HG02981 (cell line): ENCODE measurements around the gene GPBAR1.
"Not testable (repeated sequence)": the region's sequence is repeated elsewhere in the genome, so short reads cannot be mapped to it uniquely, and the experiment has no call there.

ENCODE experiments used
- ATAC-seq: cut with Tn5 transposase; IDR thresholded peaks from one replicate; pipeline ENCODE4 v1.9.1; 2021; ENCODE audit warnings: mild to moderate bottlenecking, moderate library complexity; ENCODE audit not compliant: unreplicated experiment

GPBAR1 gene

GRCh38 chr2:218266316-218266979 lies 5.6 kb downstream of the GPBAR1 start:
- no peak for ATAC-seq

DNA sequence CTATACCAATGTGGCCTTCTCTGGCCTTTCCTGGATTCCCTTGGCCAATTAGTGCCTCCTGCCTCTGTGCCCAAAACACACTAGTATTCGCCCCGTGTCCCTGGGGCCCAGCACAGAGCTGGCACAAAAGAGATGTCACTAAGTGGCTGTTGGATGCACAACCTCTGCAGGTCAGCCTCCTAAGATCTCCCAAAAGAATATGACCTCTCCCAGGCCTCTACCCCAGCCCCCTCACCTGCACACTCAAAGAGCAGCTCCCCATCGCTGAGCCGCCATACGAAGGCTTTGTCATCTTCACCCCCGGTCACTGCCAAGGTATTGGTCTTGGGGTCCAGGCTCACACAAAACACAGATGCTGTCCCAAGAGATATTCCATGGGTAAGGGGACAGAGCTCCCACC lies 6.4 kb downstream of the GPBAR1 start:
- no peak for ATAC-seq

DNA sequence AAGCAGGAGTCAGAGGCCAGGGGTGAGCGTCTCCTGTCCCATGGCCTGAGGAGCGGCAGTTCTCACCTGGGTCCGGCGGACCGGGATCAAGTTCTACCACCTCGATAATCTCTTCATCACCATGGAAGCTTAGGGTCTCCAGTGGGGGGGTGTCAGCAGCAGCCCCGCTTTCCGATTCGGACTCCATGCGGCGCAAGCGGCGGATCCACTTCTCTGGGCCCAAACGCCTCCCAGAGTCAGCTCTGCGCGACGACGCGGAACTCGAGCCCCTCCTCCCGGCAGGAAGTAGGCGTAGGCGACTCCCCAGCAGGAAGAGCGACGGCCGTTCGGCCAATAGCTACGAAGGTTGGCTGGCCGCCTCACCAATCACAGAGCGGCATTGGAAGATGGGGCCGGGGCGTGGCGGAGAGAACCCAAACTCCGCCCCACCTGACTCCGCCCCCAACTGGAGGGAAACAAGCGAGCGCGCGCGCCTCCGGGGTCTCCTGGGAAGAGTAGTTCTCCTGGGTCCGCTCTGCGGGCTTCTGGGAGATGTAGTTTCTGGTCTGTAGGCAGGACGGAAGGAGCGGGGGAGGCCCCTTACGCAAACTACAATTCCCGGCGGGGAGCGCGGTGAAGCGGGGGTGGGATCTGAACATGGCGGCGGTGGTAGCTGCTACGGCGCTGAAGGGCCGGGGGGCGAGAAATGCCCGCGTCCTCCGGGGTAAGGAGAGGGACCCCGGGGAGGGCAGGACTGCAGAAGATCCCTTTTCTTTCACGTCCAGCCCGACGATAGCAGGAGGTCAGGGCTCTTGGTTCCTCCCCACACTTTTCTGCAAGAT lies 9.3 kb downstream of the GPBAR1 start, which contains the start of the genes AAMP and PNKD:
Gene AAMP, minus strand, starts transcription at position 238 of the 821 bp plus-strand sequence. Its CDS starts 51 bp downstream, at position 187.
Gene PNKD, plus strand, starts transcription at position 620 of the 821 bp plus-strand sequence. Its CDS starts 17 bp downstream, at position 637.
- peak; percentile 86 for ATAC-seq

GRCh38 chr2:218270721-218271486 lies 10.1 kb downstream of the GPBAR1 start:
- ATAC-seq, result no peak

DNA sequence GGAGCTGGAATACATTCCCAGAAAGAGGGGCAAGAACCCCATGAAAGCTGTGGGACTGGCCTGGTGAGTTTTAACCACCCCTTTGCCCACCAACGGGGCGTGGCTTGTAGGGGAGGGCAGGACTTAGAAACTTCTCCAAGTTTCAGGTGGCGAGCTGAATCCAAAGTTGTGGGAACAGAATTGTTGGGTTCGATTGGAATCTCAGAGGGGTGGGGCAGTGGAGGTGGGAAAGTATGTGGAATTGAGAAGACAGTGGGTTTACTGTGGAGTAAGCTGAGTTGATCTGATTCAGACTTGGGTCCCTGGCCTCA lies 10.6 kb downstream of the GPBAR1 start:
- ATAC-seq, result no peak

DNA sequence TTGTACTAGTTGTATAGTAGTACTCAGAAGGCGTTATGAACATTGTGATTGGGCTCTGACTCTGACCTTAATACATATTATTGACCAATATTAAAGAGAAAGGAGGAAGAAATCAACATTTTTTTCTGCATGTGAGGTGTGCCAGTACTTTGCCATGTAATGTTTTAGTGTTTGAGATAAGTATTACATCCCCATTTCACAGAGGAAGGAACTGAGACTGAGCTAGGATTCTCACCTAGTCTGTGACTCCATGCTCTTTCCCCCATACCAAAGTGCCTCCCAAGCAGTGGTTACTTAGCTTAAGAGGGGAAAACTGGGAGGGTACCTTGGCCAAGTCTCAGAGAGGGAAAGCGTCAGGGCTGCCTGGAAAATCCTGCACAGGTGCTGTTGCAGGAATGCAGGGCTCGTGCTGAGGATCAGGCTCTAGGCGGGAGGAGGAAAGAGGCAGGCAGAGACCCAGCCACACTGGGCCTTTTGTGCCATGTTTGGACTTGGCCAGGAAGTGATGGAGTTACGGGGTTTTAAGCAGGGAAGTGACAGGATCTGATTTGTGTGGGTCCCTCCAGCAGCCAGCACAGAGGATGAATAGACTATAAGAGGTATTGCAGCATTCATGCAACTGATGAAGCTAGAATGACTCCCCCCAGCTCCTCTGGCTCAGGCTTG lies 11.2 kb downstream of the GPBAR1 start:
- ATAC-seq, result no peak

- ATAC-seq, result no peak
Observed at GRCh38 chr2:218272531-218273212, 11.9 kb downstream of the GPBAR1 start.

DNA sequence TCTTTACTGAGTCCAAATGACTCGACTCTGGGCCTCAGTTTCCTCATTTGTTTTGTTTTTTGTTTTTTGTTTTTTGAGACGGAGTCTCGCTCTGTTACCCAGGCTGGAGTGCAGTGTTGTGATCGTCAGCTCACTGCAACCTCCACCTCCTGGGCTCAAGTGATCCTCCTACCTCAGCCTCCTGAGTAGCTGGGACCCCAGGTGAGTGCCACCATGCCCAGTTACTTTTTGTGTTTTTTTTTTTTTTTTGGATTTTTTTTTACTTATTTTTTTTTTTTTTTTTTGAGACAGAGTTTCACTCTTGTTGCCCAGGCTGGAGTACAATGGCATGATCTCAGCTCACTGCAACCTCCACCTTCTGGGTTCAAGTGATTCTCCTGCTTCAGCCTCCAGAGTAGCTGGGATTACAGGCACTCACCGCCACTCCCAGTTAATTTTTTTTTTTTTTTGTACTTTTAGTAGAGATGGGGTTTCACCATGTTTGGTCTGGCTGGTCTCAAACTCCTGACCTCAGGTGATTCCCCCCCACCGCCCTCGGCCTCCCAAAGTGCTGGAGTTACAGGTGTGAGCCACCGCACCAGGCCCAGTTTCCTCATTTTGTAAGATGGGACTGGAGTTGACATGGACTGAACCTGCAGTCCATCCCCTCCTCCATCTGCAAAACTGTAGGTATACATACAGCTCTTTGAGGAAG lies 12.5 kb downstream of the GPBAR1 start:
- not testable (repeated sequence) for ATAC-seq

DNA sequence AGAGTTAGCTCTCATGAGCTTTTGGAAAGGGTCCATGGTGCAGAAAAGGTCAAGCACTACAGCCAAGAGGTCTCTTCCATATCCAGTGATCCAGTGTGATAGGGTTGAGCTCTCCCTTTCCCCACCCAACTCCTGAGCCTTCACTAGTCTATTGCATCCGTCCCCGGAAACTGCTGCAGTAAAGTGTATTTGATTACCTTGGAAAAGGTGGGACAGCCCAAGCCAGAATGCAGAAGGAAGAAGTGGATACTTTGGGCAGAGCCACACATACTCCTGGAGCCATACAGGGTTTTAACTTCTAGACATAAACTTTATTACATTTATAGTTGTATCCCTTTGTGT lies 13.1 kb downstream of the GPBAR1 start:
- no peak for ATAC-seq

- ATAC-seq, result no peak
Observed at GRCh38 chr2:218274586-218274985, 13.8 kb downstream of the GPBAR1 start.

DNA sequence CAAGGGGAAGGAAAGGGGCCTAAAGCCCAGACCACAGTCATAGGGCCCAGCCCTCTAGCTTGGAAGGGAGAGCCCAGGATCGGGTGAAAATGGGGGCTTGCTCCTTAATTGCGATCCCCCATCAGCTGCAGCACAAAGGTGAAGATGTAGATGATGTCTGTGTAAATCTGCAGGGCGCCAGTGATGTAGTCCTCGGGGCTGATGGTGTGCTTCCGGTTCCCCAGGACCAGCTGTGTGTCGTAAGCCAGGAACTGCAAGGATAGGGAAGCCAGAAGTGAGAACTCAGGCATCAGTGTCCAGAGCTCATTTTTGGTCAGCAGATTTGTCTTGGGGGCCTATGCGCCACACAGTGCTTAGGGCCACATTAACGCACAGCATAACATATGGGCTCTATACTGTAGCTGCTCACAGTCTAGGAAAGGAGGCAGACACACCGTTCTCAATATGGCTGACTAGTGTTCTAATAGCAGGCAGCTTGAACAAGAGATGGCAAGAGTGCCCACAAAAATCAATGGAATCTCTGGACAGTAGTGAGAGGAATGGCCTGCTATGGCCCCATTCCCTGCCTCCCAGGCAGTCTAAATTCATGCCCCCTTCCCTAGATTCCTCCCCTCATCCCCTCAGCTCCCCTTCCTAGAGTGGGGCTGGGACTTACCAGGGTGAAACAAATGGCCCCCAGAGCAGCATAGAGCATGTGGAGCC lies 14.7 kb downstream of the GPBAR1 start:
- no peak for ATAC-seq

DNA sequence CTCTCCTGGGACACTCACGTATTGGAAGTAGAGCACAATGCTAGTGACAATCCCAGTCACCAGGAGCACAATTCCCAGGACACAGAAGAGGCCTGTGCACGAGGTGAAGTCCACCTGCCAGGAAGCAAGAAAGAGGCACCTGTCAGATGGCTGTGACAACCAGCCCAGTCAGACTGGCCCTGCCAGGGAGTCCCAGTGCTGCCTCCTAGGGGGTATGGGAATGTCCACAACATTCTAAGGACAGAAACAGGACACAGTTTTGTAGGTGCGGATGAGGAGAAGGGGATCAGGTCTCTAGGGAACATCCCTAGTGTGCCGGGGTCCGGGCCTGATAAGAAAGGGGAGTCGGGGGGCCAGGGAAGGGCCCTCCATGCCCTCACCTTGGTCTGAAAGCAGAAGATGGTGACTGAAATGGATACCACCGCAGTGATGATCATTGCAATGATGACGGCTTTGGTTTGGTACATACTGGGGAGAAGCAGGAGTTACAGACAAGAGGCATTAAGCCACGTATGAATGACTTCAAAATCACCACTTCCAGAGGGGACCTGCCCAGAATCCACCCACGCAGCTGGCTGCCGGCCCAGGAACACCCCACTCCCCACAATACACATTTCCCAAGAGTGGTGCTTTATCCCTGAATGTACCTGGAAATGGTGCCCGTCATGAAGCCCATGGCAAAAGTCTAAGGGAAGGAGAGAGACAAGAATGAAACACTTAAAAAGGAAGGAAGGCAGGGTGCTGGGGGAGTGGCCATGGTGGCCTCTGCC lies 16.4 kb downstream of the GPBAR1 start:
- no peak for ATAC-seq

GRCh38 chr2:218277921-218278320 lies 17.1 kb downstream of the GPBAR1 start:
- no peak for ATAC-seq

DNA sequence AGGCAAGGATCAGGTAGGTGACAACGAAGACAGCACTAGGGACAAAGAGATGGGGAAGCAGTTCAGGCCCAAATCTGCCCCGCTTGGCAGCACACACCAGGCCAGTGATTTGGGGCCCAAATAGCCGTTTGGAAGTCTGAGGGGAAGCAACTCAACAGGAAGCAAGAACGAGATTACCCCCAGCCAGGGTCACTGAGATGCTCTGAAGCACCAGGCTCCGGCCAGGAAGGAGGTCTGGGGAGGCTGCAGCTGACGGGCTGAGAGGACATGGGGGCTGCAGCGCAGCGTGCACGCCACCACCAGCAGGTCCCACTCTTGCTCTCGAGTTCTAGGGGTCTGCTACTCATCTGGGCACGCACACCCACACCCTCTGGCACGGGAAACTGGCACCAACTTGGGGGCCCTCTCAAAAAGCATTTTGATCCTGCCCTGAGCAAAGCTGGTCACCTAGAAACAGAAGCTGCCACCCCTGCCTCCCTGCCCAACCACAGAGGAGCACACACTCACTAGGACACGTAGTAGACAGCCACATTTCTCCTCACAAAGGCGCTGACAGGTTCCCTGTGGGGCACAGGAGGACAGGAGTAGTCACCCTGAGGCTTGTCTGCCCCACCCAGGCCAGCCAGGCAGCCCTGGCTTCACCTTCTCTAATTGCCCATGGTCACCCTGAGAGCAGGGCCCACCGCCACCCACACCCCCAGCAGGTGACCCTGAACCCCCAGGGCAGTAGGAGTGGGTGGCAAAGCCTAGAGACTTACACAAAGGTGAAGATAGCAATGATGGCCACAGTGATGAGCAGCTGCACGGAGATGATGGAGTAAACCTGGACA lies 17.9 kb downstream of the GPBAR1 start:
- ATAC-seq, result no peak

- no peak for ATAC-seq
Observed at GRCh38 chr2:218280260-218280870, 19.6 kb downstream of the GPBAR1 start.

DNA sequence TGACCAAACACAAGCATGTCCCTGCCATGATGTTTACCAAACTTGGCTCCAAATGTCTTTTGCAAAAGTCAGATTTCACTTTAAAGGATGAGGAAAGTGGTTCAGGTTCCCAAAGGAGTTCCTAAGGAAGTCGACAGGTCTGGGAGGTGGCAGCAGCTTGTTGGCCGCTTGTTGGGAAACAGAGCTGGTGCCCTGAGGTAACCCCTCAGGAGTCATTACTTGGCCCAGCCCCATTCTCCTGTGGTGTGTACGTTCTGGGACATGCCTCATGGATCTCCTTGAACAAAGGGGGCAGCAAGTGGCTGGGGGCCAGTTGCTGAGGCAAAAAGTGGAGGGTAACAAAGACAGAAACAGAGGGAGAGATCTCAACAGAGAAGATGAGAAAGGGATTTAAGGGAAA lies 20.6 kb downstream of the GPBAR1 start:
- ATAC-seq, result no peak
